Measurements from ENCODE around the gene CALN1. TPM values are rescaled to one million over a fixed set of nuclear protein-coding genes. Genes with fewer than 3 reads are reported as not detected.

The CALN1 gene
- total RNA-seq, 6 experiments from 2014 or later, result 0.06 to 0.98 (median 0.34) TPM

DNA sequence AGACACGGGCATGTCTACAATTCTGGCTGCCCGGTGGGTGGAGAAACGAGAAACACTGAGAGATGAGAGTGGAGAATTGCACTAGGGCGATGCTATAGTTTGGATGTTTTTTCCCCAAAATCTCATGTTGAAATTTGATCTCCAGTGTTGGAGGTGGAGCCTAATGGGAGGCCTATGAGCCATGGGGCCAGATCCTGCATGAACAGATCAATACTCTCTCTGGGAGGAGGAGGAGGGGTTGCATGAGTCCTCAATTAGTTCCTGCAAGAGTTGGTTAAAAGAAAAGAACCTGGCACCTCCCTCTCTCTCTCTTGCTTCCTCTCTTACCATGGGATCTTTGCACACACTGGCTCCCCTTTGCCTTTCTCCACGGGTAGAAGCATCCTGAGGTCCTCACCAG, 299.1 kb downstream of the CALN1 start:
- TF ChIP-seq POLR2A (IDR thresholded peaks at IDR 0.05), result no peak
- TF ChIP-seq, protein P1, sequence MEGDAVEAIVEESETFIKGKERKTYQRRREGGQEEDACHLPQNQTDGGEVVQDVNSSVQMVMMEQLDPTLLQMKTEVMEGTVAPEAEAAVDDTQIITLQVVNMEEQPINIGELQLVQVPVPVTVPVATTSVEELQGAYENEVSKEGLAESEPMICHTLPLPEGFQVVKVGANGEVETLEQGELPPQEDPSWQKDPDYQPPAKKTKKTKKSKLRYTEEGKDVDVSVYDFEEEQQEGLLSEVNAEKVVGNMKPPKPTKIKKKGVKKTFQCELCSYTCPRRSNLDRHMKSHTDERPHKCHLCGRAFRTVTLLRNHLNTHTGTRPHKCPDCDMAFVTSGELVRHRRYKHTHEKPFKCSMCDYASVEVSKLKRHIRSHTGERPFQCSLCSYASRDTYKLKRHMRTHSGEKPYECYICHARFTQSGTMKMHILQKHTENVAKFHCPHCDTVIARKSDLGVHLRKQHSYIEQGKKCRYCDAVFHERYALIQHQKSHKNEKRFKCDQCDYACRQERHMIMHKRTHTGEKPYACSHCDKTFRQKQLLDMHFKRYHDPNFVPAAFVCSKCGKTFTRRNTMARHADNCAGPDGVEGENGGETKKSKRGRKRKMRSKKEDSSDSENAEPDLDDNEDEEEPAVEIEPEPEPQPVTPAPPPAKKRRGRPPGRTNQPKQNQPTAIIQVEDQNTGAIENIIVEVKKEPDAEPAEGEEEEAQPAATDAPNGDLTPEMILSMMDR (IDR thresholded peaks at IDR 0.05), result no peak
- WGBS (ENCODE audit: insufficient coverage, low coverage, low lambda C conversion rate, missing lambda C conversion rate), result 39% methylated on average over 5 of the region's 5 CpGs

DNA sequence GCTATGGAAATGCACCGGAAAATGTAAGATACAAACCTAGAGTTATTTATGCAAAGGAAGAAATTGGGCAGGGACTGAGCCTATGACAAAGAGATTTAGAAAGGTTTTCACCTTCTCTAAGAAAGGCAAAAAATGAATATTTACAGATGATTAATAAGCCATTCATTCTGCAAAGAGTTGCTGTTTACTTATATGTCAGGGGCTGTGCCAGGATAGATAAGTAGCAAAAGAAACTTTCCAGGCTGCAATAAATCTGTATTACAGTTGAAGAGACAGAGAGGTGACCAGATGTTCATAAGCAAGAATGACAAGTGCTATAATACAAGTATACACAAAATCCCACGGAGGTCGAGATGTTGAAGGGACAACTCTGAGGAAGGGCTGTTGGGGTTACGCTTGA, 299.6 kb downstream of the CALN1 start:
- Histone ChIP-seq H3K27me3 (no peaks in the 10 kb centered on the region), H3K4me1 (no peaks in the 10 kb centered on the region), H3K36me3 (no peaks in the 10 kb centered on the region), H3K9me3 (peaks cover 0 to 6% (median 0%) of the 10 kb centered on the region in 4 donors), H3K27ac (no peak overlapping the region), H3K4me3 (no peak overlapping the region)
- DNase-seq (no peak), ATAC-seq (no peak)
- WGBS (ENCODE audit: insufficient coverage, low coverage, low lambda C conversion rate, missing lambda C conversion rate), result 53% methylated on average over 4 of the region's 4 CpGs
- intact Hi-C loops (cut with DNase I), result no loop called here
- TF ChIP-seq, protein P1 (IDR thresholded peaks at IDR 0.05), result no peak
- TF ChIP-seq POLR2A (IDR thresholded peaks at IDR 0.05), result no peak

More for the DNA sequence above, 299.1 kb downstream of the CALN1 start:
- H3K27ac ChIP-seq, result no peak overlapping the region
- intact Hi-C loops (cut with DNase I), result no loop called here
- peaks cover 0 to 2% (median 0%) of the 10 kb centered on the region in 4 donors for H3K9me3 ChIP-seq
- H3K4me3 ChIP-seq, result no peak overlapping the region
- ATAC-seq (no peak), DNase-seq (no peak)
- no peaks in the 10 kb centered on the region for H3K27me3 ChIP-seq
- no peaks in the 10 kb centered on the region for H3K36me3 ChIP-seq
- H3K4me1 ChIP-seq, result no peaks in the 10 kb centered on the region

DNA sequence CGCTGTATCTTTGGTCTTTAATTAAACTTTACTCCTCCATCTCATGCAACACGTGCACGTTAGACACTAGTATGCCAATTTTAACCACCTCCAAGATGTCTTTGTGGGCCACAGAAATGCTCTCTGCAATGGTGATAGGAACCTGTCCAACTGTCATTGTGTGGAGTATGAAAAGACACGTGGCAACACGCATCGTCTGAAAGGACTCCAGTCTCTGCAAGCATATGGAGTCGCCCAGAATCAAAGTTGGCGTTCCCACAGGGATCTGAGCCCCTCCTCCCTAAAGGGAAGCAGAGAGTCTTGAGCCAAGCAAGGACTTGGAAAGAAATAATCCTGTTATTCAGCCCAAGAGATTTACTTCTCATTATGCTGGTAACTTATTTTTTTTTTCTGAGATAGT, 301.1 kb downstream of the CALN1 start:
- ATAC-seq (no peak), DNase-seq (no peak)
- WGBS (ENCODE audit: insufficient coverage, low coverage, low lambda C conversion rate, missing lambda C conversion rate), result 58% methylated on average over 8 of the region's 8 CpGs
- H3K4me3 ChIP-seq, result no peak overlapping the region
- H3K4me1 ChIP-seq, result no peaks in the 10 kb centered on the region
- intact Hi-C loops (cut with DNase I), result no loop called here
- H3K36me3 ChIP-seq, result no peaks in the 10 kb centered on the region
- H3K9me3 ChIP-seq, result peaks cover 0 to 6% (median 0%) of the 10 kb centered on the region in 4 donors
- no peak for TF ChIP-seq POLR2A (IDR thresholded peaks at IDR 0.05)
- TF ChIP-seq, protein P1 (IDR thresholded peaks at IDR 0.05), result no peak
- no peak overlapping the region for H3K27ac ChIP-seq
- H3K27me3 ChIP-seq, result no peaks in the 10 kb centered on the region

DNA sequence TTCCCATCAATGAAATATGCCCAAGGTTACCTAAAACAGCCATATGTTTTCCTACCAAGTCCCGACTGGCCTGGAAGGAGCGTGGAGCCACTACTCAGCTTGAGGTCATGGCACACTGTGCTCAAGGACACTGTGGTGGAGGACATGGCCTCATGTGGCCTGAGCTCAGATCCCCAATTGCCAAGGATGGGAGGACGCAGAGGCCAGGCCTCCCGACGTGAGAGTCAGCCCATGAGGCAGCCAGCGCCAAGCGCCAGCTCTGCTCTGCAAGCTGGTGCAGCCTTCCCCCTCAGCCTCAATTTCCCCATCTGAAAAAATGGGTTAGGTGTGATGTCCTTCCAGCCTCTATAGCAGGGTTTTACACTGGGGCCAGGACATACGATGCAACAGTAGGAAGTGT, 302.6 kb downstream of the CALN1 start:
- no peaks in the 10 kb centered on the region for H3K27me3 ChIP-seq
- H3K4me1 ChIP-seq, result no peaks in the 10 kb centered on the region
- TF ChIP-seq POLR2A (IDR thresholded peaks at IDR 0.05), result no peak
- TF ChIP-seq, protein P1 (IDR thresholded peaks at IDR 0.05), result no peak
- 63% methylated on average over 3 of the region's 8 CpGs for WGBS (ENCODE audit: insufficient coverage, low coverage, low lambda C conversion rate, missing lambda C conversion rate)
- H3K9me3 ChIP-seq, result peaks cover 0 to 6% (median 0%) of the 10 kb centered on the region in 4 donors
- intact Hi-C loops (cut with DNase I), result no loop called here
- H3K27ac ChIP-seq, result no peak overlapping the region
- ATAC-seq (no peak), DNase-seq (no peak)
- H3K4me3 ChIP-seq, result no peak overlapping the region
- H3K36me3 ChIP-seq, result no peaks in the 10 kb centered on the region

DNA sequence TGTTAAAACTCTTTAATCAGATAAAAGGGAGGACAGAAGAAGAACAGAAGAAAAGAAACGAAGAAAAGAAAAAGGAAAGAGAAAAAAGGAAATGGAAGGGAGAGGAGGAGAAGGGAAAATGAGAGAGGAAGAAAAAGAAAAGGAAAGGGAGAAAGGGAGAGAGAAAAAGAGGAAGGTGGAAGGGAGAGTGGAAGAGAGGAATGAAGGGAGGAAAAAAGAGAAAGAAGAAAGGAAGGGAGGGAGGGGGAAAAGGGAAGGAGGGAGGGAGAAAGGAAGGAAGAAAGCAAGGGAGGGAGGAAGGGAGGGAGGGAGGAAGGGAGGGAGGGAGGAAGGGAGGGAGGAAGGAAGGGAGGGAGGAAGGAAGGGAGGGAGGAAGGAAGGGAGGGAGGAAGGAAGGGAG, 305.7 kb downstream of the CALN1 start:
- Histone ChIP-seq H3K4me1 (no peaks in the 10 kb centered on the region), H3K9me3 (peaks cover 0 to 6% (median 0%) of the 10 kb centered on the region in 4 donors), H3K4me3 (no peak overlapping the region), H3K36me3 (no peaks in the 10 kb centered on the region), H3K27me3 (no peaks in the 10 kb centered on the region), H3K27ac (no peak overlapping the region)
- ATAC-seq (no peak), DNase-seq (no peak)
- intact Hi-C loops (cut with DNase I), result no loop called here
- TF ChIP-seq POLR2A (IDR thresholded peaks at IDR 0.05), result no peak
- TF ChIP-seq, protein P1 (IDR thresholded peaks at IDR 0.05), result no peak
- 21% methylated on average over 1 of the region's 1 CpG for WGBS (ENCODE audit: insufficient coverage, low coverage, low lambda C conversion rate, missing lambda C conversion rate)
